WTC11 (cell line): ENCODE measurements around the gene GPR153. TPM values are rescaled to one million over a fixed set of nuclear protein-coding genes. Genes with fewer than 3 reads are reported as not detected.

Source experiments
- ATAC-seq: fragments of 200-7000 bp; cut with Tn5 transposase; 2 replicates; pipeline ENCODE4 v1.10.0; 2021; ENCODE audit warnings: mild to moderate bottlenecking, moderate library complexity
- CTCF ChIA-PET: fragments of 300-600 bp; sonication (Branson Sonifier 250); formaldehyde crosslinking; loops from one replicate; lab custom pipeline; 2021; ENCODE audit warnings: antibody characterized with exemption; lab: Charles Lee
- POLR2A ChIA-PET: fragments of 350-600 bp; sonication (Branson Sonifier 250); formaldehyde crosslinking; loops from one replicate; lab custom pipeline; 2021; ENCODE audit warnings: antibody characterized with exemption; lab: Charles Lee
- DNase-seq: peaks from one replicate; pipeline ENCODE4 v3.0.0; 2021; ENCODE audit warnings: low spot score
- H3K27ac Mint-ChIP-seq: 2 replicates; pipeline ENCODE4 v1.8.0; 2021; ENCODE audit warnings: mixed read lengths
- H3K27me3 Mint-ChIP-seq: 2 replicates; pipeline ENCODE4 v1.8.0; 2021; ENCODE audit warnings: low read depth, mild to moderate bottlenecking, moderate library complexity, mixed read lengths
- H3K36me3 Mint-ChIP-seq: 2 replicates; pipeline ENCODE4 v1.8.0; 2021; ENCODE audit warnings: mixed read lengths
- H3K4me1 Mint-ChIP-seq: 2 replicates; pipeline ENCODE4 v1.8.0; 2022; ENCODE audit warnings: mixed read lengths
- H3K4me3 Mint-ChIP-seq: 2 replicates; pipeline ENCODE4 v1.8.0; 2021; ENCODE audit warnings: mild to moderate bottlenecking, moderate library complexity, mixed read lengths
- H3K9me3 Mint-ChIP-seq: 2 replicates; pipeline ENCODE4 v1.8.0; 2021; ENCODE audit warnings: mixed read lengths
- CREB1 ChIP-seq: sonication (generic); formaldehyde crosslinking; IDR thresholded peaks from 2 replicates; pipeline ENCODE4 v1.8.0; 2023; ENCODE audit warnings: mild to moderate bottlenecking, missing genetic modification reagents
- FOXP1 ChIP-seq: sonication (generic); formaldehyde crosslinking; IDR thresholded peaks from 2 replicates; pipeline ENCODE4 v1.8.0; 2022; ENCODE audit warnings: missing genetic modification reagents, mild to moderate bottlenecking, moderate library complexity, borderline replicate concordance
- GTF2I ChIP-seq: fragments of 250-450 bp; sonication (Bioruptor Pico); conservative IDR thresholded peaks from 2 replicates; pipeline ENCODE4 v1.4.0; 2021; ENCODE audit warnings: mild to moderate bottlenecking
- NFE2L1 ChIP-seq: sonication (generic); formaldehyde crosslinking; IDR thresholded peaks from 2 replicates; pipeline ENCODE4 v1.8.1; 2023; ENCODE audit warnings: missing genetic modification reagents
- ZNF121 ChIP-seq: sonication (generic); formaldehyde crosslinking; IDR thresholded peaks from 2 replicates; pipeline ENCODE4 v1.8.0; 2023; ENCODE audit warnings: missing genetic modification reagents
- ZNF396 ChIP-seq: fragments of 250-450 bp; sonication (Bioruptor Pico); IDR thresholded peaks from 2 replicates; pipeline ENCODE4 v1.8.0; 2021; ENCODE audit warnings: mild to moderate bottlenecking, moderate library complexity, borderline replicate concordance
- total RNA-seq: library from RNA; stranded (reverse); gene quantifications from 3 replicates; pipeline ENCODE4 v1.2.3, GENCODE V29; 2021
- TF ChIP-seq, protein P1 (sequence below): sonication (generic); formaldehyde crosslinking; conservative IDR thresholded peaks from 2 replicates; pipeline ENCODE4 v1.8.1; 2022; ENCODE audit warnings: mild to moderate bottlenecking, missing genetic modification reagents
- TF ChIP-seq, protein P2 (sequence below): sonication (generic); formaldehyde crosslinking; conservative IDR thresholded peaks from 2 replicates; pipeline ENCODE4 v1.8.1; 2023; ENCODE audit warnings: mild to moderate bottlenecking, low read depth, missing genetic modification reagents, moderate library complexity
- TF ChIP-seq, protein P3 (sequence below): sonication (generic); formaldehyde crosslinking; IDR thresholded peaks from 2 replicates; pipeline ENCODE4 v1.8.0; 2022; ENCODE audit warnings: mild to moderate bottlenecking, missing genetic modification reagents
- TF ChIP-seq, protein P4 (sequence below): fragments of 250-450 bp; sonication (Bioruptor Pico); IDR thresholded peaks from 2 replicates; pipeline ENCODE4 v2.1.2; 2022; ENCODE audit warnings: mild to moderate bottlenecking, moderate library complexity
- TF ChIP-seq, protein P5 (sequence below): sonication (generic); formaldehyde crosslinking; IDR thresholded peaks from 2 replicates; pipeline ENCODE4 v1.8.1; 2023; ENCODE audit warnings: mild to moderate bottlenecking, missing genetic modification reagents, moderate library complexity
- TF ChIP-seq, protein P6 (sequence below): fragments of 250-450 bp; sonication (Bioruptor Pico); IDR thresholded peaks from 2 replicates; pipeline ENCODE4 v1.9.0; 2021; ENCODE audit warnings: moderate library complexity, mild to moderate bottlenecking, inconsistent platforms, borderline replicate concordance
- TF ChIP-seq, protein P7 (sequence below): sonication (generic); formaldehyde crosslinking; IDR thresholded peaks from 2 replicates; pipeline ENCODE4 v1.8.0; 2022; ENCODE audit warnings: mild to moderate bottlenecking, missing genetic modification reagents
- TF ChIP-seq, protein P8 (sequence below): fragments of 200-600 bp; IDR thresholded peaks from 2 replicates; pipeline ENCODE4 v1.8.0; 2022; ENCODE audit warnings: antibody characterized with exemption
- TF ChIP-seq, protein P9 (sequence below): sonication (generic); formaldehyde crosslinking; IDR thresholded peaks from 2 replicates; pipeline ENCODE4 v1.8.1; 2023; ENCODE audit warnings: mild to moderate bottlenecking, missing genetic modification reagents, borderline replicate concordance

The GPR153 gene
- total RNA-seq, 1 experiment from 2014 or later, result 13.4 TPM

DNA sequence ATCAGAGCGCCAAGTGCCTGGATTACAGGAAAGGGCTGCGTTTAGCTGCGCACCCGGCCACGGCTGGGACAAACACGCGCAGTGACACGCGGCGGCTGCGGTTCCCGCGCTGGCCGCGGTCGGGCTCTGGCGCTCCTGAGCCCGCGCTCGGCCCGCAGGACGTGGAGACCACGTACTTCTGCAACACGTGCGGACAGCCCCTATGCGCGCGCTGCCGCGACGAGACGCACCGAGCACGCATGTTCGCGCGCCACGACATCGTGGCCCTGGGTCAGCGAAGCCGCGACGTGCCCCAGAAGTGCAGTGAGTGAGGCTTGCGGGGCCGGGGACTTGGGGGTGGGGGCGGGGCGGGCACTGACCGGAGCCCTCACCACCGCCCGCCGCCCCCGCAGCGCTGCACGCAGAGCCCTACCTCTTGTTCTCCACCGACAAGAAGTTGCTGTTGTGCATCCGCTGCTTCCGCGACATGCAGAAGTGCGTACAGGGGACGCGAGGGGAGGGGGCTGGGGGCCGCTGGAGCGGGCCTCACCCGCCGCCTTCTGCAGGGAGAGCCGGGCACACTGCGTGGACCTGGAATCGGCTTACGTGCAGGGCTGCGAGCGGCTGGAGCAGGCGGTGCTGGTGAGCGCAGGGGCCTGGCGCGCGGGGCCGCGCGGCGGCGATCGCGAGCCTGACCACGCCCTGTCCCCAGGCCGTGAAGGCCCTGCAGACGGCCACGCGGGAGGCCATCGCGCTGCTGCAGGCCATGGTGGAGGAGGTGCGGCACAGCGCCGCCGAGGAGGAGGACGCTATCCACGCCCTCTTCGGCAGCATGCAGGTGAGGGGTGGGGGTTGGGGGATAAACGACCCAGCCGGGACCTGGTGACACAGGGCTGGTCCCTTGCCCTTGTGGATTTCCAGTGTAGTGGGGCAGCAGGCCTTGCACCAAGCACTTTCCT is 51.9 kb downstream of the GPR153 start (continued):
- TF ChIP-seq, protein P1, sequence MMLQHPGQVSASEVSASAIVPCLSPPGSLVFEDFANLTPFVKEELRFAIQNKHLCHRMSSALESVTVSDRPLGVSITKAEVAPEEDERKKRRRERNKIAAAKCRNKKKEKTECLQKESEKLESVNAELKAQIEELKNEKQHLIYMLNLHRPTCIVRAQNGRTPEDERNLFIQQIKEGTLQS (CRISPR knock-in tag), result 0 out of 2 replicates have a peak, but pooled peaks have one; percentile 17
- TF ChIP-seq, protein P2, sequence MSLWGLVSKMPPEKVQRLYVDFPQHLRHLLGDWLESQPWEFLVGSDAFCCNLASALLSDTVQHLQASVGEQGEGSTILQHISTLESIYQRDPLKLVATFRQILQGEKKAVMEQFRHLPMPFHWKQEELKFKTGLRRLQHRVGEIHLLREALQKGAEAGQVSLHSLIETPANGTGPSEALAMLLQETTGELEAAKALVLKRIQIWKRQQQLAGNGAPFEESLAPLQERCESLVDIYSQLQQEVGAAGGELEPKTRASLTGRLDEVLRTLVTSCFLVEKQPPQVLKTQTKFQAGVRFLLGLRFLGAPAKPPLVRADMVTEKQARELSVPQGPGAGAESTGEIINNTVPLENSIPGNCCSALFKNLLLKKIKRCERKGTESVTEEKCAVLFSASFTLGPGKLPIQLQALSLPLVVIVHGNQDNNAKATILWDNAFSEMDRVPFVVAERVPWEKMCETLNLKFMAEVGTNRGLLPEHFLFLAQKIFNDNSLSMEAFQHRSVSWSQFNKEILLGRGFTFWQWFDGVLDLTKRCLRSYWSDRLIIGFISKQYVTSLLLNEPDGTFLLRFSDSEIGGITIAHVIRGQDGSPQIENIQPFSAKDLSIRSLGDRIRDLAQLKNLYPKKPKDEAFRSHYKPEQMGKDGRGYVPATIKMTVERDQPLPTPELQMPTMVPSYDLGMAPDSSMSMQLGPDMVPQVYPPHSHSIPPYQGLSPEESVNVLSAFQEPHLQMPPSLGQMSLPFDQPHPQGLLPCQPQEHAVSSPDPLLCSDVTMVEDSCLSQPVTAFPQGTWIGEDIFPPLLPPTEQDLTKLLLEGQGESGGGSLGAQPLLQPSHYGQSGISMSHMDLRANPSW (CRISPR knock-in tag), result no peak
- TF ChIP-seq, protein P3, sequence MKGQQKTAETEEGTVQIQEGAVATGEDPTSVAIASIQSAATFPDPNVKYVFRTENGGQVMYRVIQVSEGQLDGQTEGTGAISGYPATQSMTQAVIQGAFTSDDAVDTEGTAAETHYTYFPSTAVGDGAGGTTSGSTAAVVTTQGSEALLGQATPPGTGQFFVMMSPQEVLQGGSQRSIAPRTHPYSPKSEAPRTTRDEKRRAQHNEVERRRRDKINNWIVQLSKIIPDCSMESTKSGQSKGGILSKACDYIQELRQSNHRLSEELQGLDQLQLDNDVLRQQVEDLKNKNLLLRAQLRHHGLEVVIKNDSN (CRISPR knock-in tag), result peak; percentile 24; the same call in 1 of the 2 replicates
- TF ChIP-seq, all 79 proteins: peak for 15

DNA sequence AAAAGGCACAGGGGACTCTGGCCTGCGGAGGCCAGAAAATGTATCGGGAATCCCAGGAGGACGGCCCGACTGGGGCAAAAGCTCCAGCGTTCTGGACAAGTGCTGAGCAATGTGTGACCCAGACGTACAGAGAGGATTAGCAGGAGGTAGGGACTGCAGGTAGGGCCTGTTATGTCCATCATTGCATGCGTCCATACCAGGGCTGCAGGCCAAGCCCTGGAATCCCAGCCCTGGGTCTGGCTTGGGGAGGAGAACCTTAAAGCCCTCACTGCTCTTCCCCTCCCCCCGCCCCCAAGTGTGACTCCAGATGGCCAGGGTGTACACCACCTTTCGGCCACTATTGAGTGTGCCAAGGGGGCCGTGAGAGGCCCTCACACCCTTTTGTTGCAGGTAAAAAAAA is 53.0 kb downstream of the GPR153 start:
- ChIA-PET POLR2A (no interaction called here), CTCF (interaction anchor here (0.6 to 10.3 kb wide), 6 partner anchors 8 to 151 kb away, joined by 3 to 489 read pairs (median 6); partner anchors contain the start of genes CHD5, HES3, ICMT and RPL22)
- Mint-ChIP-seq H3K9me3 (no peaks in the 10 kb centered on the region), H3K4me1 (peaks cover 21% of the 10 kb centered on the region), H3K4me3 (peak overlapping the region; percentile 62; the same call in 1 of the 2 replicates), H3K36me3 (no peaks in the 10 kb centered on the region), H3K27me3 (peaks cover 29% of the 10 kb centered on the region), H3K27ac (no peak overlapping the region)
- no peak for DNase-seq
- ATAC-seq, result no peak
- TF ChIP-seq ZNF396 (CRISPR knock-in tag), result no peak
- TF ChIP-seq, protein P1 (CRISPR knock-in tag), result no peak
- TF ChIP-seq, protein P4, sequence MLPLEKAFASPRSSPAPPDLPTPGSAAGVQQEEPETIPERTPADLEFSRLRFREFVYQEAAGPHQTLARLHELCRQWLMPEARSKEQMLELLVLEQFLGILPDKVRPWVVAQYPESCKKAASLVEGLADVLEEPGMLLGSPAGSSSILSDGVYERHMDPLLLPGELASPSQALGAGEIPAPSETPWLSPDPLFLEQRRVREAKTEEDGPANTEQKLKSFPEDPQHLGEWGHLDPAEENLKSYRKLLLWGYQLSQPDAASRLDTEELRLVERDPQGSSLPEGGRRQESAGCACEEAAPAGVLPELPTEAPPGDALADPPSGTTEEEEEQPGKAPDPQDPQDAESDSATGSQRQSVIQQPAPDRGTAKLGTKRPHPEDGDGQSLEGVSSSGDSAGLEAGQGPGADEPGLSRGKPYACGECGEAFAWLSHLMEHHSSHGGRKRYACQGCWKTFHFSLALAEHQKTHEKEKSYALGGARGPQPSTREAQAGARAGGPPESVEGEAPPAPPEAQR (CRISPR knock-in tag), result no peak
- TF ChIP-seq NFE2L1 (CRISPR knock-in tag), result no peak
- TF ChIP-seq ZNF121 (CRISPR knock-in tag), result no peak
- TF ChIP-seq, protein P5, sequence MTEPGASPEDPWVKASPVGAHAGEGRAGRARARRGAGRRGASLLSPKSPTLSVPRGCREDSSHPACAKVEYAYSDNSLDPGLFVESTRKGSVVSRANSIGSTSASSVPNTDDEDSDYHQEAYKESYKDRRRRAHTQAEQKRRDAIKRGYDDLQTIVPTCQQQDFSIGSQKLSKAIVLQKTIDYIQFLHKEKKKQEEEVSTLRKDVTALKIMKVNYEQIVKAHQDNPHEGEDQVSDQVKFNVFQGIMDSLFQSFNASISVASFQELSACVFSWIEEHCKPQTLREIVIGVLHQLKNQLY, result no peak
- TF ChIP-seq, protein P6, sequence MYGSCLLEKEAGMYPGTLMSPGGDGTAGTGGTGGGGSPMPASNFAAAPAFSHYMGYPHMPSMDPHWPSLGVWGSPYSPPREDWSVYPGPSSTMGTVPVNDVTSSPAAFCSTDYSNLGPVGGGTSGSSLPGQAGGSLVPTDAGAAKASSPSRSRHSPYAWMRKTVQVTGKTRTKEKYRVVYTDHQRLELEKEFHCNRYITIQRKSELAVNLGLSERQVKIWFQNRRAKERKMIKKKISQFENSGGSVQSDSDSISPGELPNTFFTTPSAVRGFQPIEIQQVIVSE (CRISPR knock-in tag), result no peak
- no peak for TF ChIP-seq GTF2I (CRISPR knock-in tag)
- TF ChIP-seq CREB1, result no peak
- TF ChIP-seq, protein P2 (CRISPR knock-in tag), result no peak
- TF ChIP-seq, protein P7, sequence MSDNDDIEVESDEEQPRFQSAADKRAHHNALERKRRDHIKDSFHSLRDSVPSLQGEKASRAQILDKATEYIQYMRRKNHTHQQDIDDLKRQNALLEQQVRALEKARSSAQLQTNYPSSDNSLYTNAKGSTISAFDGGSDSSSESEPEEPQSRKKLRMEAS, result no peak
- TF ChIP-seq, protein P8, sequence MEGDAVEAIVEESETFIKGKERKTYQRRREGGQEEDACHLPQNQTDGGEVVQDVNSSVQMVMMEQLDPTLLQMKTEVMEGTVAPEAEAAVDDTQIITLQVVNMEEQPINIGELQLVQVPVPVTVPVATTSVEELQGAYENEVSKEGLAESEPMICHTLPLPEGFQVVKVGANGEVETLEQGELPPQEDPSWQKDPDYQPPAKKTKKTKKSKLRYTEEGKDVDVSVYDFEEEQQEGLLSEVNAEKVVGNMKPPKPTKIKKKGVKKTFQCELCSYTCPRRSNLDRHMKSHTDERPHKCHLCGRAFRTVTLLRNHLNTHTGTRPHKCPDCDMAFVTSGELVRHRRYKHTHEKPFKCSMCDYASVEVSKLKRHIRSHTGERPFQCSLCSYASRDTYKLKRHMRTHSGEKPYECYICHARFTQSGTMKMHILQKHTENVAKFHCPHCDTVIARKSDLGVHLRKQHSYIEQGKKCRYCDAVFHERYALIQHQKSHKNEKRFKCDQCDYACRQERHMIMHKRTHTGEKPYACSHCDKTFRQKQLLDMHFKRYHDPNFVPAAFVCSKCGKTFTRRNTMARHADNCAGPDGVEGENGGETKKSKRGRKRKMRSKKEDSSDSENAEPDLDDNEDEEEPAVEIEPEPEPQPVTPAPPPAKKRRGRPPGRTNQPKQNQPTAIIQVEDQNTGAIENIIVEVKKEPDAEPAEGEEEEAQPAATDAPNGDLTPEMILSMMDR, result no peak
- no peak for TF ChIP-seq FOXP1
- TF ChIP-seq, protein P9, sequence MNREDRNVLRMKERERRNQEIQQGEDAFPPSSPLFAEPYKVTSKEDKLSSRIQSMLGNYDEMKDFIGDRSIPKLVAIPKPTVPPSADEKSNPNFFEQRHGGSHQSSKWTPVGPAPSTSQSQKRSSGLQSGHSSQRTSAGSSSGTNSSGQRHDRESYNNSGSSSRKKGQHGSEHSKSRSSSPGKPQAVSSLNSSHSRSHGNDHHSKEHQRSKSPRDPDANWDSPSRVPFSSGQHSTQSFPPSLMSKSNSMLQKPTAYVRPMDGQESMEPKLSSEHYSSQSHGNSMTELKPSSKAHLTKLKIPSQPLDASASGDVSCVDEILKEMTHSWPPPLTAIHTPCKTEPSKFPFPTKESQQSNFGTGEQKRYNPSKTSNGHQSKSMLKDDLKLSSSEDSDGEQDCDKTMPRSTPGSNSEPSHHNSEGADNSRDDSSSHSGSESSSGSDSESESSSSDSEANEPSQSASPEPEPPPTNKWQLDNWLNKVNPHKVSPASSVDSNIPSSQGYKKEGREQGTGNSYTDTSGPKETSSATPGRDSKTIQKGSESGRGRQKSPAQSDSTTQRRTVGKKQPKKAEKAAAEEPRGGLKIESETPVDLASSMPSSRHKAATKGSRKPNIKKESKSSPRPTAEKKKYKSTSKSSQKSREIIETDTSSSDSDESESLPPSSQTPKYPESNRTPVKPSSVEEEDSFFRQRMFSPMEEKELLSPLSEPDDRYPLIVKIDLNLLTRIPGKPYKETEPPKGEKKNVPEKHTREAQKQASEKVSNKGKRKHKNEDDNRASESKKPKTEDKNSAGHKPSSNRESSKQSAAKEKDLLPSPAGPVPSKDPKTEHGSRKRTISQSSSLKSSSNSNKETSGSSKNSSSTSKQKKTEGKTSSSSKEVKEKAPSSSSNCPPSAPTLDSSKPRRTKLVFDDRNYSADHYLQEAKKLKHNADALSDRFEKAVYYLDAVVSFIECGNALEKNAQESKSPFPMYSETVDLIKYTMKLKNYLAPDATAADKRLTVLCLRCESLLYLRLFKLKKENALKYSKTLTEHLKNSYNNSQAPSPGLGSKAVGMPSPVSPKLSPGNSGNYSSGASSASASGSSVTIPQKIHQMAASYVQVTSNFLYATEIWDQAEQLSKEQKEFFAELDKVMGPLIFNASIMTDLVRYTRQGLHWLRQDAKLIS (CRISPR knock-in tag), result no peak
